Measurements from ENCODE around the gene CEP78. TPM values are rescaled to one million over a fixed set of nuclear protein-coding genes. Genes with fewer than 3 reads are reported as not detected.

CEP78 gene
- total RNA-seq, 1 experiment from 2014 or later, result 57.8 TPM

GRCh38 chr9:78188594-78188993 lies 47.3 kb upstream of the CEP78 start:
- Histone ChIP-seq H2BK15ac (ENCODE audit: low read depth, low read length) (no peak overlapping the region), H3K4ac (ENCODE audit: low read depth, low read length) (no peak overlapping the region), H3K14ac (ENCODE audit: insufficient read depth, low read length) (no peak overlapping the region), H3K27ac (ENCODE audit: insufficient read length, low read depth, low read length) (no peak overlapping the region), H2BK20ac (ENCODE audit: low read depth, low read length, poor library complexity, severe bottlenecking) (no peak overlapping the region), H2AK5ac (ENCODE audit: insufficient read length, low read length) (no peak overlapping the region), H2BK12ac (ENCODE audit: insufficient read length, low read depth, low read length) (no peak overlapping the region), H3K79me1 (ENCODE audit: insufficient read depth, low read depth, low read length, poor library complexity, severe bottlenecking) (no peaks in the 10 kb centered on the region), H3K9me3 (ENCODE audit: control insufficient read depth, low read depth, low read length) (no peaks in the 10 kb centered on the region), H3K4me1 (ENCODE audit: insufficient read depth, low read length) (no peaks in the 10 kb centered on the region; the same call in 1 of the 2 replicates), H3K4me2 (ENCODE audit: insufficient read depth, insufficient read length, low read length) (no peak overlapping the region), H3K23ac (ENCODE audit: insufficient read length, low read depth, low read length) (no peak overlapping the region), H3T11ph (ENCODE audit: low read length) (no peak overlapping the region), H4K5ac (ENCODE audit: insufficient read length, low read depth, low read length) (no peak overlapping the region), H4K8ac (replicated peaks; ENCODE audit: insufficient read length, low read depth, low read length) (no peak overlapping the region), H2AFZ (ENCODE audit: low read length) (no peak overlapping the region), H4K20me1 (ENCODE audit: control insufficient read depth, insufficient read depth, insufficient read length) (no peaks in the 10 kb centered on the region), H3K56ac (ENCODE audit: insufficient read length, low read depth, low read length) (no peak overlapping the region), H2BK120ac (ENCODE audit: low read depth, low read length, poor library complexity, severe bottlenecking) (no peak overlapping the region), H4K91ac (ENCODE audit: insufficient read length, low read depth, low read length) (no peak overlapping the region), H3K79me2 (ENCODE audit: insufficient read depth, low read length) (no peaks in the 10 kb centered on the region), H3K9ac (ENCODE audit: extremely low read depth, insufficient read length, low read length) (no peak overlapping the region), H3K27me3 (ENCODE audit: insufficient read depth, low read length) (no peaks in the 10 kb centered on the region), H3K23me2 (ENCODE audit: insufficient read length, low read depth, low read length, poor library complexity, severe bottlenecking) (no peaks in the 10 kb centered on the region), H2BK5ac (ENCODE audit: insufficient read length, low read length) (no peak overlapping the region), H3K18ac (ENCODE audit: insufficient read length, low read depth, low read length) (no peak overlapping the region)
- DNase-seq, result no peak
- Mint-ChIP-seq H3K9me3 (no peaks in the 10 kb centered on the region), H3K27ac (no peak overlapping the region), H3K36me3 (ENCODE audit: insufficient read depth in 1 of 3, low read depth in 3 of 3) (no peaks in the 10 kb centered on the region), H3K4me1 (peaks cover 10 to 13% of the 10 kb centered on the region in 2 experiments), H3K27me3 (ENCODE audit: low read depth) (no peaks in the 10 kb centered on the region), H3K4me3 (no peak overlapping the region)
- WGBS (ENCODE audit: extremely low coverage, insufficient read length, low lambda C conversion rate), result no CpG with 5 or more reads among the region's 1 CpG
- no peak for TF ChIP-seq CTCF (conservative IDR thresholded peaks at IDR 0.05)
